KMS-11 (cell line): ENCODE results near the gene FAF1.

Experiments
- H2AFZ ChIP-seq: fragments of 200-600 bp; sonication (generic); 2 replicates; pipeline ENCODE4 v1.6.1; 2016; ENCODE audit warnings: antibody characterized with exemption, mixed run types, low read depth
- H3K27ac ChIP-seq: fragments of 200-600 bp; sonication (generic); 2 replicates; pipeline ENCODE4 v1.6.1; 2016; ENCODE audit warnings: mild to moderate bottlenecking, mixed run types
- H3K27me3 ChIP-seq: fragments of 200-600 bp; sonication (generic); 2 replicates; pipeline ENCODE4 v1.6.1; 2017; ENCODE audit warnings: mild to moderate bottlenecking, low read depth, mixed run types, moderate library complexity; ENCODE audit not compliant: insufficient read depth
- H3K36me3 ChIP-seq: fragments of 200-600 bp; sonication (generic); 2 replicates; pipeline ENCODE4 v1.6.1; 2017; ENCODE audit warnings: mild to moderate bottlenecking, mixed run types; ENCODE audit not compliant: insufficient read depth
- H3K4me1 ChIP-seq: fragments of 200-600 bp; sonication (generic); 2 replicates; pipeline ENCODE4 v1.6.1; 2016; ENCODE audit warnings: mild to moderate bottlenecking, low read depth, mixed run types; ENCODE audit not compliant: poor library complexity, severe bottlenecking
- H3K4me2 ChIP-seq: fragments of 200-600 bp; sonication (generic); 2 replicates; pipeline ENCODE4 v1.7.0; 2016; ENCODE audit warnings: mild to moderate bottlenecking, mixed run types
- H3K4me3 ChIP-seq: fragments of 200-600 bp; sonication (generic); IDR thresholded peaks from 2 replicates; pipeline ENCODE4 v1.6.1; 2017; ENCODE audit warnings: low read depth, low read length, mixed read lengths; ENCODE audit not compliant: insufficient read depth
- H3K79me2 ChIP-seq: fragments of 200-600 bp; sonication (generic); 2 replicates; pipeline ENCODE4 v1.6.1; 2016; ENCODE audit warnings: low read depth, mixed run types; ENCODE audit not compliant: insufficient read depth
- H3K9ac ChIP-seq: fragments of 200-600 bp; sonication (generic); 2 replicates; pipeline ENCODE4 v1.6.1; 2016; ENCODE audit warnings: mild to moderate bottlenecking, mixed run types
- H4K20me1 ChIP-seq: fragments of 200-600 bp; sonication (generic); 2 replicates; pipeline ENCODE4 v1.6.1; 2016; ENCODE audit warnings: mild to moderate bottlenecking, mixed run types; ENCODE audit not compliant: insufficient read depth
- TF ChIP-seq, protein P1 (sequence below): fragments of 200-600 bp; sonication (generic); conservative IDR thresholded peaks from 2 replicates; pipeline ENCODE4 v1.6.1; 2017; ENCODE audit warnings: low read depth, mild to moderate bottlenecking, antibody characterized with exemption, low read length, moderate library complexity, mixed read lengths

FAF1 gene

DNA sequence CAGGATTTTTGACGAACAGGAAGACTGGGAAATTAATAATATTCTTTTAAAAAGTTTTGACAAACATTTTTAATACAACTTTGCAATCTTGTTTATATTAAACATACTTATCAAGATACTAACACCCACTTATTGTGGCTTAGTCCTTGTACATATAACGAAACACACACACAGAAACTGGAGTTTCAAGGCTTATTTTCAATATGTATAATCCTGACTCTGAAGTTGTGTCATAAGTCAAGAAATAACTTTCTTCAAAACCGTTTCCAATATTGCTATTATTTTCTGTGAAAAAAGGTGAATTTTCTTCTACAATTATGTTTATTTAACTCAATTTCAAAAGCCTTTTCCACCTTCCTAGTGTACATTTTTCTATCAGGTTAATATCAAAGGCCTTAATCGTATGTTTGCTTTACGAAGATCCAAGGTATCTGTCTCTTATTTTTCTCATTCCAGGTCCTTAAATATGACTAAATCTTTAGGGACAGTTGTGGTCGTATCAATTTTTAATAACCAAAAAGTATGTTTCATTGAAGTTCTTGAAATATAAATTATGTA, 11.8 kb upstream of the FAF1 start:
- H3K9ac ChIP-seq, result peak overlapping the region; percentile 98
- no peaks in the 10 kb centered on the region for H3K4me1 ChIP-seq
- H3K27ac ChIP-seq, result peak overlapping the region; percentile 99
- TF ChIP-seq, protein P1, sequence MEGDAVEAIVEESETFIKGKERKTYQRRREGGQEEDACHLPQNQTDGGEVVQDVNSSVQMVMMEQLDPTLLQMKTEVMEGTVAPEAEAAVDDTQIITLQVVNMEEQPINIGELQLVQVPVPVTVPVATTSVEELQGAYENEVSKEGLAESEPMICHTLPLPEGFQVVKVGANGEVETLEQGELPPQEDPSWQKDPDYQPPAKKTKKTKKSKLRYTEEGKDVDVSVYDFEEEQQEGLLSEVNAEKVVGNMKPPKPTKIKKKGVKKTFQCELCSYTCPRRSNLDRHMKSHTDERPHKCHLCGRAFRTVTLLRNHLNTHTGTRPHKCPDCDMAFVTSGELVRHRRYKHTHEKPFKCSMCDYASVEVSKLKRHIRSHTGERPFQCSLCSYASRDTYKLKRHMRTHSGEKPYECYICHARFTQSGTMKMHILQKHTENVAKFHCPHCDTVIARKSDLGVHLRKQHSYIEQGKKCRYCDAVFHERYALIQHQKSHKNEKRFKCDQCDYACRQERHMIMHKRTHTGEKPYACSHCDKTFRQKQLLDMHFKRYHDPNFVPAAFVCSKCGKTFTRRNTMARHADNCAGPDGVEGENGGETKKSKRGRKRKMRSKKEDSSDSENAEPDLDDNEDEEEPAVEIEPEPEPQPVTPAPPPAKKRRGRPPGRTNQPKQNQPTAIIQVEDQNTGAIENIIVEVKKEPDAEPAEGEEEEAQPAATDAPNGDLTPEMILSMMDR, result no peak
- H3K27me3 ChIP-seq, result no peaks in the 10 kb centered on the region
- H2AFZ ChIP-seq, result no peak overlapping the region
- H3K4me2 ChIP-seq, result peak overlapping the region; percentile 21; the same call in 1 of the 2 replicates
- no peaks in the 10 kb centered on the region for H4K20me1 ChIP-seq
- H3K4me3 ChIP-seq, result no peak overlapping the region
- peaks cover 10% of the 10 kb centered on the region; the same call in 1 of the 2 replicates for H3K36me3 ChIP-seq
- H3K79me2 ChIP-seq, result peaks cover 88% of the 10 kb centered on the region

DNA sequence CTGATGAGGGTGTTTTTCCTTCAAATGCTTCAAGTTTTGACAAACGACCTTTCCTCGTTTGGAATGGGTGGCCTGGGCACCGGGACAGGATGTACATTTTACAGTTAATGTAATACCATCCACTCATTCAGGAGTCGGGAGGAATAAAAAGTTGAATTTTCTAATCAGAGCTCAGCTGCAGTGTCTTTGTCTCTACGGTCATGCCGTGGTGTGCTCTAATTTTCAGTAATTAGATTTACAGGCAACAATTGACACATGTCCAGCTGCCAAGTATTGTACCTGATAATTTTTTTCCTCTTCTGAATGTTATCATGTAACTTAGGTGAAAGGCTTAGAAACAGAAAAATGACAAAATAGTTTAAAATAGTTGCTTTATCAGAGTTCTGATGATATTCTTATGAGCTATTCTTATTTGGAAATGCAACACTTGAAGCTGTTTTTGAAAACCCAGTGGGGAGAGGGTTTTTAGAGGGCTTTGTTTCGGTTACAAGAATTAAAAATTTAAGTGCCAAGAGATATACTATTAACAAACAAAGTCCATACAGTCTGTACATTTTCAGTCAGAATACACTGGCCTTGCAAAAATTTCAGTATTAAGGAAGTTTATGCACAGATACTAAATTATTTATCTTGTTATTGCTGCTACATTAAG, 11.0 kb upstream of the FAF1 start:
- TF ChIP-seq, protein P1, result no peak
- Histone ChIP-seq H3K4me3 (no peak overlapping the region), H3K4me2 (peak overlapping the region; percentile 21; the same call in 1 of the 2 replicates), H3K27me3 (no peaks in the 10 kb centered on the region), H3K4me1 (no peaks in the 10 kb centered on the region), H2AFZ (no peak overlapping the region), H3K36me3 (peaks cover 10% of the 10 kb centered on the region; the same call in 1 of the 2 replicates), H3K9ac (peak overlapping the region; percentile 98), H3K79me2 (peaks cover 87% of the 10 kb centered on the region), H3K27ac (peak overlapping the region; percentile 99), H4K20me1 (no peaks in the 10 kb centered on the region)

DNA sequence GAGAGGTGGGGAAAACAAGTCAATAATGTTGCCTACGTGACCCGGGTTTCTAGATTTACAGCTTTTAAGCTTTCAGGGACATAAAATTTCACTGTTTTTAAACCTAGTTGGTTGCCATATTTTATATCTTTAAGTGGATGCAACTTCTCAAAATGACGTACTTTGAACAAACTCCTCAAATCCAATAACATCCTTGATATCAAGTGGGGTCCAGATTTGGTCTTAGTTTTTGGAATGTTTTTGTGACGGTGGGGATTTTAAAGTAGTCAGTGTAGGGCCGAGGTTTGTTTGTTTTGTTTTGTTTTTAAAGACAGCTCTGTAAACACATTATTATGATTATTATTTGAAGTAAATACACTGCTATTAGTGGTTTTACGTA, 10.4 kb upstream of the FAF1 start:
- Histone ChIP-seq H3K9ac (peak overlapping the region; percentile 98), H4K20me1 (no peaks in the 10 kb centered on the region), H3K4me3 (no peak overlapping the region), H3K27me3 (no peaks in the 10 kb centered on the region), H3K36me3 (peaks cover 10% of the 10 kb centered on the region; the same call in 1 of the 2 replicates), H3K4me1 (no peaks in the 10 kb centered on the region), H3K27ac (peak overlapping the region; percentile 99), H3K4me2 (peak overlapping the region; percentile 21; the same call in 1 of the 2 replicates), H2AFZ (no peak overlapping the region), H3K79me2 (peaks cover 85% of the 10 kb centered on the region)
- TF ChIP-seq, protein P1, result no peak

DNA sequence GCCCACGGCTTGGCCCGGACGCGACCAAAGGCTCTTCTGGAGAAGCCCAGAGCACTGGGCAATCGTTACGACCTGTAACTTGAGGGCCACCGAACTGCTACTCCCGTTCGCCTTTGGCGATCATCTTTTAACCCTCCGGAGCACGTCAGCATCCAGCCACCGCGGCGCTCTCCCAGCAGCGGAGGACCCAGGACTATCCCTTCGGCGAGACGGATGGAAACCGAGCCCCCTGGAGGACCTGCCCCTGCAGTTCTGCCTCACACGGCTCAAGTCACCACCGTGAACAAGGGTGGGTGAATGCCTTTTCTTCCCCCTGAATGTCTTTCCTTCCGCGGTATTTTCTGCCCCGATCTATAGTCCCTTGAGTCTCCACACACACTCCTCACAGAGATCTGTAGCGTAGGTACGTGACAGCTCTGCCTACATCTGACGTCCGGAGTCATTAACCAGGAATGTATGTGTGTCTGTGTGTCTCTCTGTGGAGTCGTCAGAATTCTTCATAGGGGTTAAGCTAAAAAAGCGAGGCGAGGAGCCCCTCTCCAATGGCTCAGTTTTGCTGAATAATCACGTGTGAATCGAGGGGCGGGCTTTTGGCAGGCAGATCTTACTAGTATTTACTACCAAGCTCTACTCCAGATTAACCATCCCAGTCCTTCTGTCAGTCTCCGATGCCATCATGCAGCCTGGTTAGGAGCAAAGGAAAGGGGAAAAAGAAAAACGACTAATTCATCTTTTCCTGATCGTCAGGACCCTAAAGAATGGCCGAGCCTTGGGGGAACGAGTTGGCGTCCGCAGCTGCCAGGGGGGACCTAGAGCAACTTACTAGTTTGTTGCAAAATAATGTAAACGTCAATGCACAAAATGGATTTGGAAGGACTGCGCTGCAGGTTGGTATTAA, 9.8 kb upstream of the FAF1 start, which contains the start of gene CDKN2C:
Gene CDKN2C (plus strand): TSS at position 635 of the 898 bp plus-strand sequence. CDS start 124 bp downstream, at position 759.
- Histone ChIP-seq H3K9ac (peak within 1 kb of the TSS; percentile 98), H3K4me1 (no peaks in the 10 kb centered on the region), H3K36me3 (peaks cover 10% of the 10 kb centered on the region; the same call in 1 of the 2 replicates), H3K27ac (peak within 1 kb of the TSS; percentile 99), H3K4me3 (no peak within 1 kb of the TSS), H3K27me3 (no peaks in the 10 kb centered on the region), H4K20me1 (no peaks in the 10 kb centered on the region), H3K79me2 (peaks cover 79% of the 10 kb centered on the region), H2AFZ (no peak within 1 kb of the TSS), H3K4me2 (peak within 1 kb of the TSS; percentile 21; the same call in 1 of the 2 replicates)
- TF ChIP-seq, protein P1, result no peak
